Endometrial microvascular endothelial cells (primary cell): ENCODE results near the gene PDIA5. TPM values are rescaled to one million over a fixed set of nuclear protein-coding genes. Genes with fewer than 3 reads are reported as not detected.

Experiments
- in situ Hi-C: cut with HindIII; loops from 2 replicates; pipeline ENCODE4 v1.10.0; 2017; ENCODE audit warnings: low sequenced_read_pairs, low pct_unique_long_range_greater_than_20kb; ENCODE audit errors: inconsistent ontology term
- total RNA-seq: library from RNA; depleted of rRNA; stranded (reverse); fragments of >200 nt; gene quantifications from one replicate; pipeline ENCODE4 v1.2.3, GENCODE V29; 2015; ENCODE audit errors: inconsistent ontology term

Gene PDIA5
- total RNA-seq, 1 donor from 2014 or later = 66.1 TPM

- in situ Hi-C loops = no loop called here
Measured at GRCh38 chr3:123067689-123068600, 1.1 kb downstream of the PDIA5 start.

- in situ Hi-C loops = no loop called here
Measured at GRCh38 chr3:123068601-123069381, 2.0 kb downstream of the PDIA5 start.

GRCh38 chr3:123070510-123070909 is 3.7 kb downstream of the PDIA5 start:
- in situ Hi-C loops = no loop called here

- in situ Hi-C loops = no loop called here
Measured at GRCh38 chr3:123071146-123071545, 4.3 kb downstream of the PDIA5 start.

GRCh38 chr3:123071581-123071980 is 4.8 kb downstream of the PDIA5 start:
- in situ Hi-C loops = no loop called here

GRCh38 chr3:123072152-123072551 is 5.3 kb downstream of the PDIA5 start:
- in situ Hi-C loops = no loop called here

GRCh38 chr3:123072564-123072963 is 5.7 kb downstream of the PDIA5 start:
- in situ Hi-C loops = no loop called here

GRCh38 chr3:123075359-123075758 is 8.5 kb downstream of the PDIA5 start:
- in situ Hi-C loops = no loop called here

- in situ Hi-C loops = no loop called here
Measured at GRCh38 chr3:123076112-123076495, 9.3 kb downstream of the PDIA5 start.

GRCh38 chr3:123076496-123077418 is 9.9 kb downstream of the PDIA5 start:
- in situ Hi-C loops = no loop called here

GRCh38 chr3:123078101-123078500 is 11.3 kb downstream of the PDIA5 start:
- in situ Hi-C loops = no loop called here

GRCh38 chr3:123080864-123081562 is 14.2 kb downstream of the PDIA5 start:
- in situ Hi-C loops = no loop called here

GRCh38 chr3:123081718-123082369 is 15.0 kb downstream of the PDIA5 start:
- in situ Hi-C loops = no loop called here

GRCh38 chr3:123082370-123083065 is 15.7 kb downstream of the PDIA5 start:
- in situ Hi-C loops = no loop called here

GRCh38 chr3:123083383-123084124 is 16.7 kb downstream of the PDIA5 start:
- in situ Hi-C loops = no loop called here

- in situ Hi-C loops = no loop called here
Measured at GRCh38 chr3:123084192-123084591, 17.4 kb downstream of the PDIA5 start.

GRCh38 chr3:123084738-123085237 is 18.0 kb downstream of the PDIA5 start:
- in situ Hi-C loops = no loop called here
